GM12801 (cell line): ENCODE results near the gene C9orf72.

Experiments used
- TF ChIP-seq, protein P1 (sequence below): IDR thresholded peaks from one replicate; pipeline ENCODE4 v1.5.1; 2011; ENCODE audit warnings: control low read depth; ENCODE audit not compliant: insufficient read length; ENCODE audit errors: extremely low read depth

C9orf72 gene

DNA sequence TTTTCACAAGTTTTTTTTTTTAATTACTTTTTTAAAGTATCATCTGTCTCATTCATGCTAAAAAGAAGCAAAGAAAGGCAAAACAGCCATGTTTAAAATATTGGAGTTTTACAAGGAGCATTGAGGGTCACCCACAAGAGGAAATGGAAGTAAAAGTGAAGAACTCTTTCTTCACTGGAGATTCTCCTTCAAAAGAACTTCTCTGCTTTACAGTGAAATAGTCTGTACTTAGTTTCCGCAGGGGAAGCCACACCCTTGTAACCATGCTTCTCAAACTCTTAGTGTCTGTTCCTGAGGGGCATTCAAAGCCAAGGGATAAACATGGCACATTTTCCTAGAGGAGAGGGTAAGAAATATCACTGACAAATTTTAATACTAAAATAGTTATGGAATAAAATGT, 8.6 kb downstream of the C9orf72 start:
- TF ChIP-seq, protein P1, sequence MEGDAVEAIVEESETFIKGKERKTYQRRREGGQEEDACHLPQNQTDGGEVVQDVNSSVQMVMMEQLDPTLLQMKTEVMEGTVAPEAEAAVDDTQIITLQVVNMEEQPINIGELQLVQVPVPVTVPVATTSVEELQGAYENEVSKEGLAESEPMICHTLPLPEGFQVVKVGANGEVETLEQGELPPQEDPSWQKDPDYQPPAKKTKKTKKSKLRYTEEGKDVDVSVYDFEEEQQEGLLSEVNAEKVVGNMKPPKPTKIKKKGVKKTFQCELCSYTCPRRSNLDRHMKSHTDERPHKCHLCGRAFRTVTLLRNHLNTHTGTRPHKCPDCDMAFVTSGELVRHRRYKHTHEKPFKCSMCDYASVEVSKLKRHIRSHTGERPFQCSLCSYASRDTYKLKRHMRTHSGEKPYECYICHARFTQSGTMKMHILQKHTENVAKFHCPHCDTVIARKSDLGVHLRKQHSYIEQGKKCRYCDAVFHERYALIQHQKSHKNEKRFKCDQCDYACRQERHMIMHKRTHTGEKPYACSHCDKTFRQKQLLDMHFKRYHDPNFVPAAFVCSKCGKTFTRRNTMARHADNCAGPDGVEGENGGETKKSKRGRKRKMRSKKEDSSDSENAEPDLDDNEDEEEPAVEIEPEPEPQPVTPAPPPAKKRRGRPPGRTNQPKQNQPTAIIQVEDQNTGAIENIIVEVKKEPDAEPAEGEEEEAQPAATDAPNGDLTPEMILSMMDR = no peak

DNA sequence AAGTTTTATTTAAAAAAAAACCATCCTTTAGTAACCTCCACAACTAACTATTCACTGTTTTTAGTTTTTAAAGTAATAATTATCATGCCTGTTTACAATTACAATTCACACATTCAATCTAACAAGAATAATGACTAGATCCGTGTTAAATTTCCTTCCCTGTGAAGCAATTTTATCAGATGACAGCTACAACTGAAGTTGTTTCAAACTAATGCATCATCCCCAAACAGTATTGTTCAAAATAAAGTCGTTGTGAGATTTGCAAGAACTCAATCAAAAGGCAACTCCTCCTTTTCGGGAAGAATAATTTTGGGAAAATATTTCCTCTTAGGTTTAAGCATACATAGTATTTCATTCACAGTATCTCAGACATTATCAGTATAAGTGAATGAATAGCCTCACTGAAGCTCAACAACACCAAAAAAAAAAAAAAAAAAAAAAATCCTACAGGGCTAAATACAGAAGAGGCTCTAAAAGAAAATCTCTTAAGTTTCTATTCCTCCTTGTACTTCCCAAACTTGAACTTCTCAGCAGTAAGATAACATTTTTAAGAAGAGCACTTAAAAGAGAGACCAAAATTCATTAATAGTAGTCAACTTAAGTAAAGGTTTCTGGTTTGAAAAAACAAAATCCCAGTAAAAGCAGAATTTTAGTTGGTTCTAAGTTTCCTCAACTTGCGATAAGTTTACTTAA, 9.4 kb downstream of the C9orf72 start:
- TF ChIP-seq, protein P1 = no peak

DNA sequence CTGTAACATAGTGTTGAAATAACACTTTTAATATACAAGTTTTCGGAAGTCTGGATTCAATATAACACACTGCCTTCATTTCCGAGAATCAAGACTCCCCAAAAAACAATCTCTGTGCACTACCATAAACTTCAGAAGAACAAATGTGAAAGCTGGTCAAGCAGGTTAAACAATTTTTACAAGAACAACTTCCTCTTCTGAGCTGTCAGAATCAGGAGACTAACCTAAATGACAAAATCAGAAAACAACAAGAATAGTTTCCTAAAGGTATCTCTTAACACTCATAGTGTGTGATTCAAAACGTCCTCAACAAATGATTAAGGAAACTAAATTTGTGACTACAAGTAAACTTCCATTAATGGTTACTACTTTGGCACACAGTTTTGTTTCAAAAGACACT, 11.6 kb downstream of the C9orf72 start:
- TF ChIP-seq, protein P1 = no peak

DNA sequence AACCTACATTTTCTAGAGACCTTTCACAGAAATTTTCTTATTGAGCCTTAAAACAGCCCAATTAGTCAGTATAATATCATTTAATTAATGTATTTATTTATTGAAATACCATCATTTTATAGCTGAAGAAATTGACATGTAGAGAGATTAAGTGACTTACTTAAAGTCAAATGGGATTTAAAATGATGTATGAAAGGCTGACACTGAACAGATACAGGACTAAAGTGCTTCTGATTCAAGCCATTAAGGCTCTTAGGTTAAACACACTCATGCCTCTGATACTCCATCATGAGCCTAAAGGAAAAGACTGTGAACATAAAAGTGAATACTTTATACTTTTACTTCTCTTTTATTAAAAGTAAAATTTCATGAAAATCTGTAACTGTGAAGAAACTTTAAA, 12.8 kb downstream of the C9orf72 start:
- TF ChIP-seq, protein P1 = no peak

DNA sequence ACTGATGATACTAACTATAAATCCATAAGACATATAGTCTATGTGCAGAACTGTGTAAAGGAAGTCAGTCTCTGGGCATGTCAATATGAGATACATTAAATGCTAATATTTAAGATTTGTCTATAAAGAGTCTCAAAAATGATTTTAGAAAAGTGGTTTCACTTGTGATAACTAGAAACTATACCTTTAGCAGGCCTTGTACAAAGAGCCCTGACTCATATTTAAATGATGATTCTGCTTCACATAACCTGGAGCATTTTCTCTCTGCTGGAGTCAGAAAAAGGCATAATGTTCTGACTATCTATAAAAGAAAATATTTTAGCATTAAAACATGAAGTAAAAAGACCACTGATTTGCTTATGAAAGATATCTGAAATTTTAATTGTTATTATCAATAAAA, 15.0 kb downstream of the C9orf72 start:
- TF ChIP-seq, protein P1 = no peak

DNA sequence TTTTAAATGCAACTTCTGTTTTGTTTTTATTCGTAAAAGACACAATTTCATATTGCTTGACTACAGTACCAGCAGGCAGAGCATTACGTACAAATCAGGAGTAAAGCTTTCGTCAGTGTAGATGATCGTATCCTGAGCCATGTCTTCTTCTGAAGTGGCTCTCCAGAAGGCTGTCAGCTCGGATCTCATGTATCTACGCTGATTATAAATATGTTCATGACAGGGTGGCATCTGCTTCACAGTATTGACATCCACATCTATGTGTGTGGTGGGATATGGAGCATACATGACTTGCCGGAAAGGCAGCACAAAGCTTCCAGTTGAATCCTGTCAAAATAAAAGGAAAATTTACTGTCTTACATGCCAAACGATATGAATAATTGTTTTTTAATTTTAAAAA, 16.8 kb downstream of the C9orf72 start:
- TF ChIP-seq, protein P1 = no peak

DNA sequence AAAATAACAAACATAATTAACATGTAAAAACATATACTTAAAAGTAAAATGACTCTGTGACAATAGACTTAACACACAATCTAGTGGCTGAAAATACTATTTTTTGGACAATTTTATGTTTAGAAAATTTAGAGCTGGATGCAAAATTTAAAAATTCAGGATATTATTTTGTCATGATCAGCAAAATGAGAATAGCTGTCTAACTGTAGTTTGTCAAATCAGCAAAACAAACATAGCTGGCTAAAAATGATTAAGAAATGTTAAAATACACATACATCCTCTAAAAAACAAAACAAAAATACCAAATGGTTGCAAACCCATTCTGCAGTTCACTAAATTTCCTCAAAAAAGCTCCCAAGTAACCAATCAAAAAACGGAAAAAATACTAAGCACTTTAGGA, 18.6 kb downstream of the C9orf72 start:
- TF ChIP-seq, protein P1 = no peak
